NCI-H2107 treated with DMSO at 0.1 percent for 48 hours (cell line): ENCODE data around the gene IPPK.
"Not testable (repeated sequence)": the region's sequence is repeated elsewhere in the genome, so short reads cannot be mapped to it uniquely, and the experiment has no call there.

Experiments used
- DNase-seq: peaks from one replicate; lab custom pipeline; 2025; ENCODE audit not compliant: unreplicated experiment; lab: John Stamatoyannopoulos, UW

Gene IPPK

DNA sequence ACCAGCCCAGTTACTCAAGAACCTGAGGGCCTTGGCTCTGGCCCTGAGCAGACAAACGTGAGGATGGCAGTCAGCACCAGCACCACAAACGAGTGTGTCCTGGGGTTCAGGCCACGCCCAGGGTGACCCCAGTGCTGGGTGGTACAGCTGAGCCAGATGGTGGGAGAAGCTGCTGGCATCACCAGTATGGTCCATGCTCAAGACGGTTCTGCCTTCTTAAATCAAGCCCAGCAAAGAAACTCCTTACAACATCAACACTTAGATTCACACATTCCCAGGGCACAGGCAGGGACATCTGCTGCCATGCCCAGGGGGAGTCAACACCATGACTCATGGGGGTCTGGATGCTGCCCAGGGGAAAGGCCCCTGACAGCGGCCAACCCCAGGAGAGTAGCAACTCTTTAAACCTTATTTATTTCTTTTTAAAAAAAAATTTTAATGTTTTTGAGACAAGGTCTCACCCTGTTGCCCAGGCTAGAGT is 31.3 kb downstream of the IPPK start:
- DNase-seq = no peak

- DNase-seq = no peak
Observed at GRCh38 chr9:92637886-92638620, 31.9 kb downstream of the IPPK start.

DNA sequence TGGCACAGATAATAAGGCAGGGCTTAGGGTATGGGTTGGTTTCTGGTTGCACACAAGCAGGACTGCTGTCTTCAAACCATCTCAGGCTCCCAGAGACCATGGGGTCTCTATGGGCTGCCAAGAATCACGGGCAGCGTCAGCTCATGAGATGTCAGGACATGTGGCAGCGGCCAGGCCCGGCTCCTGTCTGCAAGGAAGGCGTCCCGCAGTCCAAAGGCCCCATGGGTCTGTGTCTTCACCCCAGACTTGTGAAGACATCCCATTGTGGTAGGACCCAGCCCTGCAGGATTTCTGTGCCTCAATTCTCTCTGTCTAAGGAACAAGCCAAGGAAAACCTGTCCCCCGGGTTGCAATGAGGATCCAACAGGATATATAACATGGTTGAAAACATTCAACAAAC is 32.6 kb downstream of the IPPK start:
- no peak for DNase-seq

DNA sequence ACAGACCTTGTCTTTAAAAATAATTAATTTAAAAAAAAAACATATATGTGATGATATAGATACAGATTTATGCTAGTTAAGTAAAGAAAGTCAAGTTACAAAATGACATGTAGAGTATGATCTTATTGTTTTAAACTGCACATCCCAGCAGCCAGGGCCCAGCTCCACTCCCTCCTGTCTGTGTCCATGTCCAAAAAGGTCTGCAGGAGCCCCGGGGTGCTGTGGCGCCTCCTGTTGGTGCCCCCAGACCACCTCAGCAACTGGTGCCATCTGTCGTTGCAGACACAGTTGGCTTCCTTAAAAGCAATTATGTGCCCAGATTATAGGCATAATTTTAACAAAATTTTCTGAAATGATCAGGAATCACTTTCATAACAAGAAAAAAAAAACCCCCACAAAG is 33.3 kb downstream of the IPPK start:
- DNase-seq = no peak

DNA sequence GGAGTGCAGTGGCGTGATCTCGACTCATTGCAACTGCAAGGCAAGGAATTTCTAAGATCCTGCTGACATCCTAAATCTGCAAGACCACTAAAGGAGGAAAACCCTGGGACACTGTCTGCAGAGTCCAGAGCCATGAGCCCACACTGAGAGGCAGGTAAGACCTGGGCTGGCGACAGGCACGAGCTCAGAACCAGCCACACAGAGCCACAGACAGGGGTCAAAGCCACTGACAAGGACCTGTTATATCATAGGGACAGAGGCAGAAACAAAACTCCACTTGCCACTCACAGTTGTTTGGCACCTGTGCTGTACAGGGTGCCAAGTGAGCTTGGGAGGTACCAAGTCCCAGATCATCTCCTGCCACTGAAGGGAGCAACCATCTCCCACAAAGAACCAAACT is 34.2 kb downstream of the IPPK start:
- DNase-seq = no peak

DNA sequence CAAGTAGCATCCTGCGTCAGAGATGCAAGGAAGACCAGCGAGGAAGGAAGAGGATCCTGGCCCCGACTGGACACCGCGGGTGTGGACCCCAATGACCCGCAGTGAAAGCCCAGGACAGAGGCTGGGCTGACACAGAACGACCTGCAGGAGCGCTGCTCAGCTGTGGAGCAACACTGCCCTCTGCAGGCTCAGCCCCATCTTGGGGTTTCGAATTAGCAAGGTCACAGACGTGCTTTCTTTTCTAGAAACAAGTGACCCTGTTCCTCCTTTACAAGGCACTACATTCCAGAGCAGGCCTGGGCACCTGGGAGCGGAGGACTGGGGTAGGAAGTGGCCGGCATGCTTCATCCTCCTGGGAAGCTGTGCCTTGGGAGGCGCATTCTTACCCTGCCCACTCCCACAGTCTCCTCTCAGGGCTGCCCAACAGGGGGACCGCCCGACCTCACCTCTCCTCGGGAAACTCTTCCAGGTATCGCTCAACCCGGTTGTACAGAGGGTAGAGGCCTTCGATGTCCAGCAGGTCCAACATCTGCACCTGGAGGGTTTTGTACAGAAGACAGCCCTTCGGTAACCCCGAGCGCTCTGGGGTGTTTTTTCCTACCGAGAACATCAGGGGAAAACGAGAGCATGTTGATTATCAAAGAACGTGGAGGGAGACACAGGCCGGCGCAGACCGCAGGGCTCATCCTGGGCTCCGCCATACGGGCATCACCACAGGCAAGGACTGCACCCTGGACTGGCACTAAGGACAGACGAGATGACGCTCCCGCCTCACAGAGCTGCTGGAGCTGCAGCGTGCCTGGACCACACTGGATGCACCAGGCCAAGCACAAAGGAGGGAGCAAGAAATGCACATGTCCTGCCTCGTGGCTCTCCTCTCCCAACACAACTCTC is 35.0 kb downstream of the IPPK start:
- peak; percentile 6 for DNase-seq

DNA sequence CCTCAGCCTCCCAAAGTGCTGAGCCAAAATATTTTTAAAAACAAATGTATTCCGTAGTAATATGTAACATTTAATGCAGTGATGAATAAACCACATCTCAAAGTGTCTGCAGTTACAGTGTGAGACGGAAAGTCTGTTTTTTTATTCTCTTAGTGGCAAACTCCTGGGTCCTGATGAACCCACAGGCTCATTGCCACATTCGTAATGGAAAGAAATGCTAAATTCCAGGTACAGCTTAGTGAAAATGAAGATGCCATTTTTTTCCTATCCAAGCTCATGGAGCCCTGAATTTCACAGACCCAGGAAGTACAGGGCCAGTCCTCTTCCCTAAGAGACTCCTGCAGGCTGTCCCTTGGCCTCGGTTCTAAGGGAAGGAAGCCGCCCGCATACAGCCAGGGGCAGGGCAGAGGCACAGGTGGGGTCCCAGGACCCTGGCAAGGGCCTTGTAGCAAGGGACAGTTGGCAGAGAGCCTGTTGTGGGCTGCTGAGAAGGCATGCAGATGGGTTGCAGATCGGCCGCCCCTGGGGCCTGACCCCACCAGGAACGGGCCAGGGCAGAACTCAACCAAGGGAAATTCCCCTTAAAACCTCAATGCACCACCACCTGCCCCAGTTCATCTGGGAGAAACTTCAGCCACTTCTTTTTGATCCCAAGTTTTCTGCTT is 36.2 kb downstream of the IPPK start:
- DNase-seq = no peak

DNA sequence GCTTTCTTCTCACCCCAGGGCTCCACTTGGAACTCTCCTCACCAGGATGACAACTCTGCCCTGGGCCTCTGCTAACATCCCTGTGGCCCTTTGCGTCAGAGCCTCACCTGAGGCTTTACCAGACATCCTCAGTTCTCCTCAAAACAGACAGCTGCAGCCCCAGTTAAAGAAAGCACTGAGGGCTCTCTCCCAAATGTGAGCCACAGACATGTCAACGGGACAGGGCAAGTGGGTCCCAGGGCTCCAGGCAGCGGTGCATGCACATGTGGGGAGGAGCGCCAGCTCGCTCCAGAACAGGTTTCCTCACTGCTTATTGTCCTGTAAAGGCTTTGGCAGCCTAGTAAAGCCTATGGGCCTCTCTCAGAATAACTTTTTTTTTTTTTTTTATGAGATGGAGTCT is 37.3 kb downstream of the IPPK start:
- DNase-seq = no peak

GRCh38 chr9:92631452-92632343 is 38.2 kb downstream of the IPPK start:
- no peak for DNase-seq

DNA sequence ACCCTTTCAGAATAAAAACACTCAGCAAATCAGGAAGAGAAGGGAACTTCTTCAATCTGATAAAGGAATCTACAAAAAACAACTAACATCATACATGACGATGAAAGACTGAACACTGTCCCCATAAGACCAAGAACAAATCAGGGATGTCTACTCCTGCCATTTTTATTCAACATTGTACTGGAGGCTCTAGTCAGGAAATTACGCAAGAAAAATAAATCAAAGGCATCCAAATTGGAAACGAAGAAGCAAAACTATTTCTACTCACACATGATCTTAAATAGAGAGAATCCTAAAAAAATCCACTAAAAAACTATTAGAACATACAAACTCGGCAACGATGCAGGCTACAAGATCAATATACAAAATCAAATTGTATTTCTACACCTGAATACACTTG is 42.3 kb downstream of the IPPK start:
- DNase-seq = no peak

GRCh38 chr9:92626484-92626883 is 43.4 kb downstream of the IPPK start:
- no peak for DNase-seq

DNA sequence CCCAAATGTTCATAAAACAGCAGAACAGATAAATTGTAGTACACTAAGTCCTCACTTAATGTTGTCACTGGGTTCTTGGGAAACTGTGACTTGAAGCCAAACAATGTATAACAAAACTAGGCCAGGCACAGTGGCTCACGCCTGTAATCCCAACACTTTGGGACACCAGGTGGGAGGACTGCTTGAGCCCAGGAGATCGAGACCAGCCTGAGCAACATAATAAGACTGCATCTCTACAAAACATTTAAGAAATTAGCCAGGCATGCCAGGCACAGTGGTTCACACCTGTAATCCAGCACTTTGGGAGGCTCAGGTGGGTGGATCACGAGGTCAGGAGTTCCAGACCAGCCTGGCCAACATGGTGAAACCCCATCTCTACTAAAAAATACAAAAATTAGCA is 46.0 kb downstream of the IPPK start:
- not testable (repeated sequence) for DNase-seq

GRCh38 chr9:92620845-92621244 is 49.1 kb downstream of the IPPK start:
- no peak for DNase-seq

GRCh38 chr9:92619601-92620300 is 50.2 kb downstream of the IPPK start:
- DNase-seq = no peak

GRCh38 chr9:92618633-92619225 is 51.2 kb downstream of the IPPK start:
- DNase-seq = no peak

DNA sequence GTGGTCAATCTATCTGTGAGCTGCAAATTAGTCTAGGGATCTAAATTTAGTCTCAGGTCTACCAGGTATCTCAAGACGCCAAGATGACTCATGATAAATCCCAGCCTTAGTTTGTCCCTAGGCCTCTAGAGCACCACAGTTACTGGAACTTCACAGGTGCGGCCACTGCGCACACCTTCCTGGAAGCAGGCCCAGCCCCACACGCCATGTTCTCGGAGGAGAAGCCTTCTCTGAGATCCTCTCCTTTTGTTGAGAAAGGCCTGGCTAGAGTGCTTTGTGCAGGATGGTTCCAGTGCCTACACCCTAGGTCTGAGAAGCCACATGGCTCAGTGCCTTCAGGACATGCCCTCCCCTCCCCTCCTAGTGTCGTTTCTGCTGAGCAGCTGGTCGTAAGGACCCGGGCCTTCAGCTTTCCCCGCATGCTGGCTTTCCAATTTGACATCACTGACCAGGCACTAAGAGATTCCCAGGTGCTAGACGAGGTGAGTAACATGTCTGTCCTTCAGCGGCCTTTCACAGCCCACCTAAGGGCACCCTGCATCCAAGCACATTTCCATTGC is 51.9 kb downstream of the IPPK start:
- DNase-seq = no peak

DNA sequence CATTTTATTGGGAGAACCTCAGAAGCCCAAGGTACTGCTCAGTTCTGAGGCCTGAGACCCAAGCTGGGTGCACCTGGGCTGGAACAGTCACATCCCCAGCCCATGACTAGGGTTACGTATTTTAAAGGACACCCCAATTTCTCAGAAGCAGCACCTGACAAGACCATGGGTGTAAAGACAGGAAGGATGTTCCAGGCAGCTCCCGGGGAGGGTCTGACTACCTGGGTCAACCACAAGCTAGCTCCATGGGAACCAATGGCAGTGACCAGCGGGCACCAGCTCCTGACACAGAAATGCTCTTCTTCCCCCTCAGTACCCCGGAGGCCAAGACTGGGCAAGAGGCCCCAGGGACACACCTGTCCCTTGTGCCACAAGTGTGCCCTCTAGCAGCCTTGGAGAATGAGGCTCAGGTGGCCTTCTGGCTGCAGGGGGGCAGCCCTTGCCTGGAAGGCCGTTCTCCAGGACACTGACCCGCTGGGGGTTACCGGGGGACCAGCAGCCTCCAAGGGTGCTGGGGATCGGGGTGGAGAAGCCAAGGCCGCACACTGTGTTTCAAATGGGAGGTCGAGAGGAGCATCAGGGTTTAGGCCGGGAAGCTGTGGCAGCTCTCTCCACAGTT is 52.6 kb downstream of the IPPK start:
- no peak for DNase-seq

GRCh38 chr9:92616655-92617111 is 53.2 kb downstream of the IPPK start:
- no peak for DNase-seq

- no peak for DNase-seq
Observed at GRCh38 chr9:92616199-92616641, 53.7 kb downstream of the IPPK start.
